GM18511 (cell line): ENCODE data around the gene CYB561D1.

ENCODE experiments used
- ATAC-seq: cut with Tn5 transposase; IDR thresholded peaks from one replicate; pipeline ENCODE4 v1.9.1; 2021; ENCODE audit warnings: mild to moderate bottlenecking, moderate library complexity; ENCODE audit not compliant: unreplicated experiment

Gene CYB561D1

DNA sequence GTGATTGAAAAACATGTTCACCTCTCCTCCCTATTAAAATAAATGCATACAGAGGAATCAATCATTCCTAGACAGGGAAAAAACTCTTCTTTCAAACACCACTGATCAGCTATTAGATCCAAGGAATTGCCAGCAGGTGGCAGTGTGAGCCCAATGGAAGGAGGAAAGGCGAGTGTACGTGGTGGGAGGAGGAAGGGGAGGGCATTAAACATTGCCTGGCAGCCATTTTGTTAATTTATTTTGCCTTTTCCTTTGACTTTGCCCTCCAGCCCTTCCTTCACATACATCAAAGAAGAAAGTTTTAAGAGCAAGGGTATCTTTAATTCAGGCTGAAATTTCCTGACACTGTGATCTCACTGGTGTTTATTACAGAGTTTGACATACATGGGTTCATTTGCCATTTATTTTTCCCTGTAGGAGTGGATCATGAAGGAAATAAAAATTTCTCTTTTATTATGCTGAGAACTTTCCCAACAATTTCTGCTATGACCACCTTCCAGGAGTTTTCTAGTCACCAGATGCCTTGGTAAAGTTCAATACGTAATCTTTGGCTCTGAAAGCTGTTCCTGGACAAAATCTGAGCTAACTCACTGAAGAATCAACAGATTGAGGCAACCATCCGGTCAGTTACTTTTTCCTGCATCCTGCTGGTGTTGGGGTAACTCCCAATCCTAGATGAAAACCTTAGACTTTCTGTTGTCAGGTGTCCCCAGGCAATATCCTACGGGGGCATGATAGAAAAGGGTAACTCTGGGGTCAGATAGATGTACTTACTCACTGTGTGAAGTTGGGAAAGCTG lies 52.6 kb downstream of the CYB561D1 start:
- no peak for ATAC-seq

DNA sequence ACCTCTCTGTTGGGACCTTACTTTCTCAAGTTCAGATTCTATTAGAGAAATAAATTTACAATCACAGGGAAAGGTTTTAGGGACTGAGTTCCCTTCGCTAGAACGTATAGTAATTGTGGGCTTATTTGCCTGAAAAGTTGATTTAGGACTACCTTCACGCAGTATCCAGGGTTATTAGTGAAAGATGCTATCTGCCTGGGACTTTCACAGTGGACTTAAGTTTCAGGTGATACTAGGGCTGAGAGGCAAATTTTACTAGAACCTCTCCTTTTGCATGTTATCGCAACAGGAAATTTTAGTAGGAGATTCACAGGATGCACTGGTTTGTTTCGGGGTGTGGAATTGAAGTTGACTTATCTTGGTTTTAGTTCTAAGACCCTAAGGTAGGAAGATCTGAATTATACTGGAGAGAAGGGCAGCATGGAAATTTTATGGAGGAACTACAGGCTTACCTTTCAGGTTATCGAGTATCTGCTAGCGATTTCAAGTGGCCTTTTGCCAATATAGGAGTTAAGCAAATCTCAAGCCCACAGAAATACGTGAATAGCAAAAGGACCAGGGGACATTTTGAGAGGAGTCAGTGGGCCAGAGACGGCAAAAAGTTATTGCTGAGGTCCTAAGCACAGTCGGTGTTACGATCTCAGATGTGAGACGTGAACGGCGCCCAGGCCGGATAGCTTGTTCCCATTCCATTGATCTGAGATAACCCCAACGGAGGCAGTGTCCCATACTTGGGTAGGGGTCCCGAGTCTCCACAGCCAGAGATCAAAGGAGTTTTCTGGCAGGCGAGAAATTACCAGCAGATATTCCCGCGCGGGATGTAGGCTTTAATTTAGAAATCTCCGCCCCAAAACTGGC lies 53.8 kb downstream of the CYB561D1 start:
- ATAC-seq, result peak; percentile 23

DNA sequence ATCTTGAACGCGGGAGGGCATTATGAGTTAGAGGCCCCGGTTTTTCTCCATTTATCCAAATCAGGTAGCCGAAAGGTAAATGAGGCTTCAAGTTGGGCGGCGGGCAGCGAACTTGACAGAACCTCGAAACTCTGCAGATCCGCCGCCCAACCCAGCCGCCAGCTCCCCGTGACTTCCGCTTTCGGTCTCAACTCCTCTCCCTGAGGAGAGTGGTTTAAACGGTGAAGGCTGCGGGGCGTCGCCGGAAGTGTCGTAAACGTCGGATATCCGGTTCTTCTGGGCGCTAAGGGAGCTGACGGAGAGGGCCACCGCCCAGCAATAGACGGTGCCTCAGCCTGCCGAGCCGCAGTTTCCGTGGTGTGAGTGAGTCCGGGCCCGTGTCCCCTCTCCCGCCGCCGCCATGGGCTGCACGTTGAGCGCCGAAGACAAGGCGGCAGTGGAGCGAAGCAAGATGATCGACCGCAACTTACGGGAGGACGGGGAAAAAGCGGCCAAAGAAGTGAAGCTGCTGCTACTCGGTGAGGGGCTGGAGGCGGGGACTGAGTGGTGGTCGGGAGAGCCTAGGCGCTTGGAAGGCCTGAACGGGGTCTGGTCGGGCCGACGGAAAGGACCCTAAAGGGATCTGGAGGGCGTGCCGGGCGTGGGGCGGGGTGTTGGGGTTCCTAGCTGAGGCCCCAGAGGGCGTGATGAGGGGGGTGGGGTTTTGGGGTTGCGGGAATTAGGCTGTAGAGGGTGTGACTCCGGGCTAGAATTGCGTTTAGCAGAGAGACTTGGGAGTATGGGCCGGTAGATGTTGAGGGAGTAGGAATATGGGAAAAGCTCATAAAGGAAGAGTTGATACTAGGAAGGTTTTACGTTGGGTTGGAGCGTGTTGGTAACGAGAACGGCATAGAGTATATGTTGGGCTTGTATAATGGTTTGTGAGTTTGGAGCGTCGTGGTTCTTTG lies 54.7 kb downstream of the CYB561D1 start, which contains the start of gene GNAI3:
TSS of gene GNAI3 (plus strand) at position 295 of the 947 bp plus-strand sequence. CDS start at position 401, 106 bp downstream.
- peak; percentile 86 for ATAC-seq
